GM23338 (cell line): ENCODE measurements around the gene TMEM123.

ENCODE experiments used
- CREB1 ChIP-seq: fragments of 250-450 bp; sonication (Bioruptor Pico); IDR thresholded peaks from 2 replicates; pipeline ENCODE4 v1.5.0; 2020; ENCODE audit warnings: low read depth, mild to moderate bottlenecking, moderate library complexity
- CTCF ChIP-seq, 2 experiments: fragments of 200-600 bp in 1 of 2; sonication (generic) in 1 of 2; conservative IDR thresholded peaks; 2 replicates each; pipeline versions ENCODE4 v1.5.1 to v1.6.1; 2016 to 2017; ENCODE audit warnings: antibody characterized with exemption in 2 of 2, low read depth in 2 of 2, mild to moderate bottlenecking in 2 of 2, moderate library complexity in 1 of 2
- REST ChIP-seq: IDR thresholded peaks from one replicate; pipeline ENCODE4 v1.6.1; 2018; ENCODE audit warnings: antibody characterized with exemption; ENCODE audit not compliant: unreplicated experiment

GRCh38 chr11:102499151-102499550 lies 46.6 kb upstream of the TMEM123 start:
- TF ChIP-seq CTCF (conservative IDR thresholded peaks at IDR 0.05; ENCODE audit: low read depth in 2 of 2) (no peak), CREB1 (CRISPR knock-in tag) (no peak), REST (no peak)
